SU-DHL-6 (cell line): ENCODE data around the gene ELMO2.

Source experiments
- H2AFZ ChIP-seq: fragments of 200-600 bp; sonication (generic); 2 replicates; pipeline ENCODE4 v1.6.1; 2014; ENCODE audit warnings: low read depth, mild to moderate bottlenecking, moderate library complexity, mixed read lengths, antibody characterized with exemption, low read length; ENCODE audit not compliant: severe bottlenecking
- H3F3A ChIP-seq: fragments of 200-600 bp; shearing (Covaris generic); 2 replicates; pipeline ENCODE4 v1.6.0; 2016; ENCODE audit warnings: antibody characterized with exemption, mild to moderate bottlenecking; ENCODE audit not compliant: insufficient read depth
- H3K27ac ChIP-seq: fragments of 200-600 bp; sonication (generic); 2 replicates; pipeline ENCODE4 v1.5.1; 2016; ENCODE audit warnings: low read depth, mild to moderate bottlenecking, low read length, moderate library complexity, mixed read lengths
- H3K27me3 ChIP-seq: fragments of 200-600 bp; sonication (generic), shearing (Covaris generic); 2 replicates; pipeline ENCODE4 v1.6.0; 2014; ENCODE audit warnings: mild to moderate bottlenecking, low read length
- H3K36me3 ChIP-seq: fragments of 200-600 bp; sonication (generic); 2 replicates; pipeline ENCODE4 v1.6.1; 2014; ENCODE audit warnings: mild to moderate bottlenecking, low read length, mixed read lengths
- H3K4me2 ChIP-seq: fragments of 300-600, 200-600 bp; shearing (Covaris generic), sonication (generic); 2 replicates; pipeline ENCODE4 v1.6.0; 2014; ENCODE audit warnings: low read length, low read depth, mild to moderate bottlenecking; ENCODE audit not compliant: poor library complexity, severe bottlenecking
- H3K4me3 ChIP-seq: fragments of 200-600 bp; sonication (generic); 2 replicates; pipeline ENCODE4 v1.5.1; 2014; ENCODE audit warnings: antibody characterized with exemption, low read length, mild to moderate bottlenecking, mixed read lengths; ENCODE audit not compliant: insufficient read depth, poor library complexity, severe bottlenecking
- H3K79me2 ChIP-seq: fragments of 200-600 bp; sonication (generic); 2 replicates; pipeline ENCODE4 v1.6.1; 2014; ENCODE audit warnings: mild to moderate bottlenecking, low read length, moderate library complexity; ENCODE audit not compliant: insufficient read depth
- H3K9ac ChIP-seq: fragments of 200-600 bp; sonication (generic); 2 replicates; pipeline ENCODE4 v1.7.0; 2014; ENCODE audit warnings: mild to moderate bottlenecking, low read length
- H3K9me2 ChIP-seq: fragments of 200-600 bp; sonication (generic); replicated peaks from 2 replicates; pipeline ENCODE4 v1.6.1; 2014; ENCODE audit warnings: low read length; ENCODE audit not compliant: insufficient read depth
- H3K9me3 ChIP-seq: fragments of 200-600 bp; sonication (generic); 2 replicates; pipeline ENCODE4 v1.6.1; 2014; ENCODE audit warnings: low read length, mixed read lengths; ENCODE audit not compliant: insufficient read depth
- H4K20me1 ChIP-seq: fragments of 200-600 bp; sonication (generic); 2 replicates; pipeline ENCODE4 v1.6.1; 2014; ENCODE audit warnings: low read depth, mild to moderate bottlenecking, antibody characterized with exemption, low read length, moderate library complexity, mixed read lengths
- CTCF ChIP-seq: fragments of 200-600 bp; sonication (generic); IDR thresholded peaks from one replicate; pipeline ENCODE4 v1.5.1; 2017; ENCODE audit warnings: antibody characterized with exemption, mild to moderate bottlenecking, low read length, moderate library complexity; ENCODE audit not compliant: insufficient read depth, poor library complexity, severe bottlenecking
- EZH2phosphoT487 ChIP-seq: fragments of 200-600 bp; sonication (generic), shearing (Covaris generic); conservative IDR thresholded peaks from 2 replicates; pipeline ENCODE4 v1.6.1; 2018; ENCODE audit warnings: mild to moderate bottlenecking, antibody characterized with exemption, low read length, moderate library complexity, mixed read lengths

ELMO2 gene

GRCh38 chr20:46324960-46325703 is 81.3 kb downstream of the ELMO2 start:
- no peak overlapping the region for H3K27ac ChIP-seq
- H3K9me3 ChIP-seq, result no peaks in the 10 kb centered on the region
- H3K9me2 ChIP-seq, result no peaks in the 10 kb centered on the region
- H3K27me3 ChIP-seq, result no peaks in the 10 kb centered on the region
- H3F3A ChIP-seq, result no peaks in the 10 kb centered on the region
- H3K79me2 ChIP-seq, result no peaks in the 10 kb centered on the region
- H2AFZ ChIP-seq, result no peak overlapping the region
- no peak overlapping the region for H3K9ac ChIP-seq
- no peak overlapping the region for H3K4me3 ChIP-seq
- no peak for TF ChIP-seq EZH2phosphoT487
- H4K20me1 ChIP-seq, result no peaks in the 10 kb centered on the region
- H3K4me2 ChIP-seq, result no peak overlapping the region
- no peaks in the 10 kb centered on the region for H3K36me3 ChIP-seq

- Histone ChIP-seq H3K27ac (no peak overlapping the region), H3F3A (no peaks in the 10 kb centered on the region), H4K20me1 (no peaks in the 10 kb centered on the region), H2AFZ (no peak overlapping the region), H3K27me3 (no peaks in the 10 kb centered on the region), H3K79me2 (no peaks in the 10 kb centered on the region), H3K9me2 (no peaks in the 10 kb centered on the region), H3K9ac (no peak overlapping the region), H3K4me3 (no peak overlapping the region), H3K36me3 (no peaks in the 10 kb centered on the region), H3K9me3 (no peaks in the 10 kb centered on the region), H3K4me2 (no peak overlapping the region)
- no peak for TF ChIP-seq EZH2phosphoT487
- no peak for TF ChIP-seq CTCF
These were observed 82.0 kb downstream of the ELMO2 start for GRCh38 chr20:46324379-46324778.

- H3K9ac ChIP-seq, result no peak overlapping the region
- TF ChIP-seq CTCF, result no peak
- no peak for TF ChIP-seq EZH2phosphoT487
- H2AFZ ChIP-seq, result no peak overlapping the region
- no peaks in the 10 kb centered on the region for H3K27me3 ChIP-seq
- H3K9me3 ChIP-seq, result no peaks in the 10 kb centered on the region
- no peaks in the 10 kb centered on the region for H3K9me2 ChIP-seq
- no peak overlapping the region for H3K4me2 ChIP-seq
- no peaks in the 10 kb centered on the region for H3K36me3 ChIP-seq
- no peaks in the 10 kb centered on the region for H4K20me1 ChIP-seq
- no peak overlapping the region for H3K4me3 ChIP-seq
- H3F3A ChIP-seq, result no peaks in the 10 kb centered on the region
- H3K27ac ChIP-seq, result no peak overlapping the region
- H3K79me2 ChIP-seq, result no peaks in the 10 kb centered on the region
These were observed 82.9 kb downstream of the ELMO2 start for GRCh38 chr20:46323557-46323956.

- H3K4me2 ChIP-seq, result no peak overlapping the region
- H2AFZ ChIP-seq, result no peak overlapping the region
- H3K9ac ChIP-seq, result no peak overlapping the region
- TF ChIP-seq CTCF (no peak), EZH2phosphoT487 (no peak)
- H3K9me3 ChIP-seq, result no peaks in the 10 kb centered on the region
- no peaks in the 10 kb centered on the region for H3F3A ChIP-seq
- no peaks in the 10 kb centered on the region for H3K27me3 ChIP-seq
- H3K79me2 ChIP-seq, result no peaks in the 10 kb centered on the region
- no peak overlapping the region for H3K4me3 ChIP-seq
- H3K27ac ChIP-seq, result no peak overlapping the region
- no peaks in the 10 kb centered on the region for H3K9me2 ChIP-seq
- no peaks in the 10 kb centered on the region for H4K20me1 ChIP-seq
- no peaks in the 10 kb centered on the region for H3K36me3 ChIP-seq
These were observed 83.8 kb downstream of the ELMO2 start for GRCh38 chr20:46322641-46323040.
